GM21825 (cell line): ENCODE measurements around the gene NFKB1.
A peak's percentile ranks its signal among the peaks of the same experiment; 100 is the strongest.
"Not testable (repeated sequence)": the region's sequence is repeated elsewhere in the genome, so short reads cannot be mapped to it uniquely, and the experiment has no call there.

Experiments used
- ATAC-seq: cut with Tn5 transposase; IDR thresholded peaks from one replicate; pipeline ENCODE4 v1.9.1; 2021; ENCODE audit warnings: mild to moderate bottlenecking, moderate library complexity; ENCODE audit not compliant: unreplicated experiment

Gene NFKB1

DNA sequence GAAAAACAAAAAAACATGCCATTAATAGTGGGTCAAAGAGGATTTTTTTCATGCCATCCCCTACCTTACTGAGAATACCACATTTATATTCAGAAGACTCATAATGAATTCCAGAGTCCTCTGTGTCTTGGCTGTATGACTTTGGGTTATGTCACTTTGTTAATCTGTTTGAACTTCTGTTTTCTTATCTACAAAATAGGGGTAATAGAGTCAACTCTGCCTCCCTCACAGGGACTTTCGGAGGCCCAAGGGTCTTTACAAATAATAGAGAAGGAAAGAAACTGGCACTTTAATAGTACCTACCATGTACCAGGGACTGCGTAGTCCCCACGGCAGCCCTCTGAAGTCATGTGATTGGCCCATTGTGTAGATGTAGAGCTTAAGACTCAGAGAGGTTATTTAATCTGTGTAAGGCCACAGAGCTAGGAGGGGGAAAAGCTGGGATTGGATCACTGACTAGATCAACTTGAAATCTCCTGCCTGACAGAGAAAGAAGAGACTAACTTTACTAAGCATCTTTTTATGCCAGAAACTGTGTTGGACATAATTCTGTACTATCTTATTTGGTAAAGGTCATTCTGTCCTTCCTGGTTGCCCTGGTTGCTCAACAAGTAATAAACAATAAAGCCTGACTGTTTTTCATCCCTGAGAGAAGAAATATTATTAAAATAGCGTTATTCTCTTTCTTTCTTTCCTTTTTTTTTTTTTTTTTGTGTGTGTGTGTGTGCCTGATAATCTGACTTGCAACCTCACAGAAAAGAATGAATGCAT, 59.6 kb downstream of the NFKB1 start:
- no peak for ATAC-seq

DNA sequence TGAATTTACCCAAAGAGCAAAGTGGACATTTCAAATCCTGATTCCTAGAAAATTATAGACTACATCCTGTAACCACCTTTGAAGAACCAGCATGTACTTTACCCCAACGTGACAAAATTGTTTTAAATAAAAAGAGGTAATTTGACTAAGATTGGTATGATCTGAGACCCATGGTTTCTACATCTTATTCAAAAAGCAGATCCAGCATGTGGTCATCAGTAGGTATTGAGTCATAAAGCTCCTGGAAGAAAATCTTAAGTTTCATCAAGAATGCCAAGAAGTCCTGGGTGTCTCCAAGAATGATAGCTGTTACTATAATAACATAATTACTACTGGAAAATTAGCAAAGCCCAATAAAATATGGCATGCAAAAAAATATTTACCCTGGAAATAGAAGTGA, 61.8 kb downstream of the NFKB1 start:
- no peak for ATAC-seq

DNA sequence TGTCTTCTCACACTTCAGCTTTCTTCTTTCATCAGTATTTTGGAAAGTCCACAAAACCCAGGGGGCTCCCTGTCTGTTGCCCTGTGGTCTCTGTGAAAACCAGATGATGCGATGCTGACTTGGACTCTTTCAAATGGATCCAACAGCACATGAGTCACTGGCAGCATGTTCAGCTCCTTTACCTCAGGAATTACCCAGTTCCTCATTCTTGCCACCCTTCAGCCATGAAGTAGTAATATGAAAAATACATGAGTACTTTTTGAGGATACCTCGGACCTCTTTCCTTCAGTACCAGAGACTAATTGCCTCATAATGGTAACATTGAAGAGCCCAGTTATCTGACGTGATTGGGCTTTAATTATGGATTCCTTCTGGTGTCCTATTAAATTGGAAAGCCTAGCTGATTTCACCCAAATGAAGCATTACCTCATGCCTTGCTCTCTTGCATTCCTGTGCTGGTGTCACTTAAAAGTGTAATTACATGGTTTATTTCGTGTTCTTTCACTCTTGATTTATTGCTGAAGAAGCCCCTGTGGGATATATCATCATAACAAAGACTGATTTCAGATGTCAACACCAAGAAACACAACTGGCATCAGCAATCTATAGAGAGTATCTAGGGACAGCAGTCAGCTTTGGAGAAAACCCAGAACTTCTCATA, 63.4 kb downstream of the NFKB1 start:
- ATAC-seq, result peak; percentile 84

DNA sequence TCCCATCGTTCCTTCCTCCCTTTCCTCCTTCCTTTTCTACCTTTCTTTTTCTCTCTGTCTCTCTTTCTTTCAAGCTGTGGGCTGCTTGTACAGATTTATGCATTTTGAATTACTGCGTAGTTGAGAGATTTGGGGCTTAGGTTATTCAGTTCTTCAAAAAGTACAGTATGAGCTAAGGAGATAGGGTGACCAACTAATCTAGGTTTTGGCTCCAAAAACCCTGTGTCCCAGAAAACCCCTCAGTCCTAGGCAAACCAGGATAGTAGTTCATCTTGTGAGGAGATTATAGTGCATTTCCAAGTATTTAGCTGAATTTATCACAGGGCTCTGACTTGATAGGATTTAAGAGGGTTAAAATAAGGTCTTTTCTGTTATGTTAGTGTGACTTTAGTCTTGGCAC, 64.5 kb downstream of the NFKB1 start:
- ATAC-seq, result no peak

DNA sequence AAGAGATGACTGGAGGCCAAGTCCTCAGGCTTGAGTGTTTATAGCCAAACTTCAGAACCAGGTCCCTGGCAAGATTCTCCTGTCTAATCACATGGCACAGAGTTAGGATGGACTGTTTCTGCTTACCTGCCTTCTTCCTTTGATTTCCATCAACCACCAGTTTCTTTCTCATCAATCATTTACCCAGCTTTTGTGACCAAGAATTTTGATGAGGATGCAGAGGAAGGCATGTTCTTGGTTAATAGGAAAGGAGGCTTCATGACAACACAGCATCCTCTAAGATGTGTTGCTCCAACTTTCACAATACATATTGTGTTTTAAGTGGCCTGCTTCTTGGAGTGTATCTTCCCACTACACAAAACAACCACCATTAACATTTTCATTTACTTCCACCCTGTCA, 65.3 kb downstream of the NFKB1 start:
- ATAC-seq, result no peak

DNA sequence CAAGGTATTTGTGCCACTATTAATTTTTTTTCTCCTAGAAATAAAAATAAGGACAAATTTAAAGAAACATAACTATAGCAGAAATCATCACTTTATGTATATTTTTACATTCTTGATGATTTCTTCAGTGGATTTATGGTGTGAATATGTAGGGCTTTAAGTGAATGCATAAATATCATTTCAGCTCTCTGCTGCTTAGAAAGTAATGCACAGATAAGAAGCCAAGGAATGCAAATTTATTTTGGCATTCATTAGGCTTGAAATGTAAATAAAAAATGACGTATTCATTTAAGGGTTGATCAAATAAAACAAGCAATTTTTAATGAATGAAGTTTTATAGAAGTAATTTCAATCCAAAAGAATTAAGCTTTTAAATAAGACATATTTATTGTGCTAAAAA, 66.3 kb downstream of the NFKB1 start:
- no peak for ATAC-seq

DNA sequence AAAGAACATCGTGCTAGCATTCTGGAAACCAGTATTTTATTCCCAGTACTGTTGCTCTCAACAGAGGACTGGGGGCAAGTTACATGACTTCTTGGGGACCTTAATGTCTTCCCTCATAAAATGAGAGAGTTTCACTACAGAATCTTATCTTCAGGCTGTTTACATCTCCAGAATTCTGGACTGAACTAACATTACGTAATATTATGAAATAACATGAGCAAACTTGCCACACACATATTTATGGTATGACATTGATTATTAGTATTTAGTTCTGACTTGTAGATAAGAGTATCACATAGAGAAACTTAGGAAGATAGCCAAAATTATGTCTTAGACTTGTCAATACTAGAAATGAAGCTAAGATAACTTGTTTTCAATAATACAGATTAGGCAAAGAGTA, 68.0 kb downstream of the NFKB1 start:
- no peak for ATAC-seq

DNA sequence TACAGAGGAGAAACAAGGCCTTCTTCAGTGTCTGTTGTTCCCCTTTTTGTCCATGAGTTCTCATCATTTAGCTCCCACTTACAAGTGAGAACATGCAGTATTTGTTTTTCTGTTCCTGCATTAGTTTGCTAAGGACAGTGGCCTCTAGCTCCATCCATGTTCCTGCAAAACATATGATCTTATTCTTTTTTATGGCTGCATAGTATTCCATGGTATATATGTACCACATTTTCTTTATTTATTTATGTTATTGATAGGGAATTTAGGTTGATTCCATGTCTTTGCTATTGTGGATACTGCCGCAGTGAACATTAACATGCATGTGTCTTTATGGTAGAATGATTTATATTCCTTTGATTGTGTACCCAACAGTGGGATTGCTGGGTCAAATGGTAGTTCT, 69.1 kb downstream of the NFKB1 start:
- not testable (repeated sequence) for ATAC-seq

DNA sequence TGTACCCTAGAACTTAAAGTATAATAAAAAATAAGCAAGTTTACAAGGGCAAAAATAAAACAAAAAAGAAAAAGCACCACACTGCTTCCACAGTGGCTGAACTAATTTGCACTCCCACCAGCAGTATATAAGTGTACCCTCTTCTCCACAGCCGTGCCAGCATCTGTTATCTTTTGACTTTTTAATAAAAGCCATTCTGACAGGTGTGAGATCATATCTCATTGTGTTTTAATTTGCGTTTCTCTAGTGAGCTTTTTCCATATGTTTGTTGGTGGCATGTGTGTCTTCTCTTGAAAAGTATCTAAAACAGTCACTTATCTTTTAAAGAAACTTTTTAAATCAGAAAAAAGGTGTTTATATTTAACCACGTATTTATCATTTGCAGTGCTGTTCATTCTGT, 71.3 kb downstream of the NFKB1 start:
- no peak for ATAC-seq

DNA sequence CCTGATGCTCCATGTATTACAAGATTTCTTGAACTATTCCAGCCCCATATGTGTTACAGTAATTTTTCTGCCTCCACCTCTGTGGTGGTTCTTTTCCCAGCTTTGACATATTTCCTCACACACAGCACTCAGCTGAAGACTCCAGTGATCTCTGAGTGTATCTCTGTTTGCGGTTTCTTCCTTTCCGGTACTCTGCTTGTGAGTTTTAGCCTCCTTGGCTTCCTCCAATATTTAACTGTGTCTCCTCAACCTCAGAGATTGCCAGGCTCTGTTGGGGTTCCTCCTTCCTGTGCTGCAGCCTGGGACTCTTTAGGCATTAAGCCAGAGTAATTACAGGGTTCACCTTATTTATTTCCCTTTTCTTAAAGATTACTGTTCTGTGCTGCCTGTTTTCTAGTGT, 73.2 kb downstream of the NFKB1 start:
- ATAC-seq, result no peak

DNA sequence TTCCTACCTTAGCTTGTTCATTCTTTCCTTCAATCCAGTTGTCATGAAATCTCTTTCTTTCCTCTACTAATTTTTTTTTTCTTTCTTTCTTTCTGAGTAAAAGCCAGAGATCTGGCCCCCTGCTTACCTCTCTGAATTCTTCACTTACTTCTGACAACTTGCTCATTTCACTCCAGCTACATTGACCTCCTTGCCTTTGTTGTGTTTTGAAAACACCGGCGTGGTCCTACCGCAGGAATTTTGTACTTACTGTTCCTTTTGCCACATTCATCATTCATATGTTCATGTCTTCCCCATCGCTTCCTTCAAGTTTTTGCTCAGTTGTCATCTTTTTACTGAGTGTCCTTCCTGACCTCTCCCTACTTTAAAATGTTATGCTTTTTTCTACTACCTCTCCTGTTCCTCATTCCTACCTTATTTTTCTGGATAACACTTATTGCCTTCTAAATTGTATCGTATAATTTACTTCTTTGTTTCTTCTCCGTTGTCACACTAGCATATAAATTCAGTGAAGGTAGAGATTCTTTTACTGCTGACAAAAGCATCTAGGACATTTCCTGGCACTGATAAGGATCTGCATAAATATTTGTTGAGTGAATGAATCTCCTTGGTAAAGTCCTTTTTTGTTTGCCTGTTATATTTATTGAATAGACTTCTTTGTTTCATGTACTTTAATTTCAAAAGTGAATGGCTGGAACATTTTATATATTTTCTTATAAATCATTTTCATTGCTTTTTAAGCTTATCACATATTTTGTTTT, 74.4 kb downstream of the NFKB1 start:
- no peak for ATAC-seq

DNA sequence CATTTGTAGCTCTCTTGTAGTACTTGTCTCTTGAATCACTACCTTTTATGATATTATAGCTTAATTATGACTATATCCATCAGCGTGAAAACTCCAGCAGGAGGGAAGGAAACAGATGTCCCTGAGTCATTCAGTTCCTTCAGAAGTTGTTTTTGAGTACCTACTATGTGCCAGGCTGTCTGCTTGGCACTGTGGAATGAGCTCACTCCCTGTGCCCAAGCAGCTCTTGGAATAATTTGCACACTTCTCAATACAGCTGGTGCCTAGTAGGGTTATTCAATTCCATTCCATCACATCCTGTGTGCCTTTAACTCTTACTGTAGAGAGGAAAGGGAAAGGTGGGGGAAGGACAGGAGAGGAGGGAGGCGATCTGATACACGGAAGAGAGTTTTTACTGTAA, 77.1 kb downstream of the NFKB1 start:
- no peak for ATAC-seq

DNA sequence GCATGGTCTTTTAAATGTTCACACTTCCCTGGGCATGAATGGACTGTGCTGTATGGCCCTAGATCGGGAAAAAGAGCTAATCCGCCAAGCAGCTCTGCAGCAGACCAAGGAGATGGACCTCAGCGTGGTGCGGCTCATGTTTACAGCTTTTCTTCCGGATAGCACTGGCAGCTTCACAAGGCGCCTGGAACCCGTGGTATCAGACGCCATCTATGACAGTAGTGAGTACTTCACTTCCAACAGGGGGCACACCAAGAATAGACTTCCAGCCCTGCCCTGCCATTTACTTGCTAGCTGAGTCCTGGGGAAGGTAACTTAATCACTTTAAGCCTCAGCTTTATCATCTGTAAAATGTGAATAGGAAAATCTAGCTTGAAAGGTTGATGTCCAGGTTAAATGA, 77.7 kb downstream of the NFKB1 start:
- no peak for ATAC-seq

DNA sequence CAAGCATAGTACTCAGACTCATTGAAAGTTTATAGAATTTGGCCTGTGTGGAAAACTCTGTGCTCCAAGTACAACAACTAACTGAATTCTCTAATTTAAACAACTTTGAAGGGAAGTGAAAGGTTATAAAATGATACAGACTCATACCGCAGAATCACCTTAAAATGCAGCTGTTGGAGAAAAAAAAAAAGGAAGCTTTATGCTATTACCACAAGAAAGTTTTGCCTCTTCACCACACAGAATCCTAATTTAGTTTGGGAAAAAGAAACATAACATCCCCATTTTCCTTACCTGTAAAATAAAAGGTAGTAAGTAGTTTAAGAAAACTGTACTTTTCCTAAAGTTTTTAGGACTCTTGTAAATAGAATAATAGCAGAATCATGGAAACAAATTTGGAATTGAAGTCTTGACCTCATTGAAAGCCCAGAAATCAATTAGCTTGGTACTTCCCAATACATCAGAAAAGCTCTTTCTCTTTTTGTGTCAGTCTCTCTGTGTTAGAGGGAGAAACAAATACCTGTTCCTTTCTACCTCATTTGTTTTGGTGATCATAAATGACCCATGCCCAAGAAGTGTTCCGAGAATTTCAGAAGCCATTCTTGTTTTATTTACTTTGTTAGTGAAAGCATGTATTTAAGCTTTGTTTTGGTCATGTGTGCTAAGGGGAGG, 78.8 kb downstream of the NFKB1 start:
- no peak for ATAC-seq

DNA sequence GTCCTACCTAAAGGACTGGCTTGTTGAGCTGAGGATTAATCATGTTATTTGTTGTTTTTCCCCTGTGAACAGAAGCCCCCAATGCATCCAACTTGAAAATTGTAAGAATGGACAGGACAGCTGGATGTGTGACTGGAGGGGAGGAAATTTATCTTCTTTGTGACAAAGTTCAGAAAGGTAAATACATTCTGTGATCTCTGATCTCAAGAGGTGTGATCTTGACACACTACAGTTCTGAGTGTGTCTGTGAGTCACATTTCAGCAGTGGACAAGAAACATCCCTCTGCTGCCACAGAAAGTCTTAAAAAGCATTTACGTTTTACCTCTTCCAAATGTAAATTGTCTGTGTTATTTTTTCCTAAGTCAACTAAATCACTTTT, 79.3 kb downstream of the NFKB1 start:
- ATAC-seq, result no peak

DNA sequence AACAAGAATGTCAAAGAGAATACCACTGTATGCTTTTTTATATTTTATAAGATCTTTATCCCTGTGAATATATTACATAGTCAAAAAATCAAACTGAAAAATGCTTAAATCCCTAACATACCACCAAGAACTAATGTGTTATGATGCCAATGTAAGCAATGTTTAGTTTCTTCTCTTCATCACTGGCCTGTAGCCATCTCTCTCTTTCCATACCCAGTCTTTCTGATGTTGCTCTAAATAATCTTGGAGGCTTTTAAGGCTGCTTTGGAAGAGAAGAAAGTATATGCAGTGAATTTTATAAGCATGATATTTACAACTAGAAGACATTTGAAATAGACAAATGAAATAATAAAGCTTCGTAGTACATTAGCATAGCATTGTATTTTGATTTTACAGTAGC, 82.9 kb downstream of the NFKB1 start:
- no peak for ATAC-seq

DNA sequence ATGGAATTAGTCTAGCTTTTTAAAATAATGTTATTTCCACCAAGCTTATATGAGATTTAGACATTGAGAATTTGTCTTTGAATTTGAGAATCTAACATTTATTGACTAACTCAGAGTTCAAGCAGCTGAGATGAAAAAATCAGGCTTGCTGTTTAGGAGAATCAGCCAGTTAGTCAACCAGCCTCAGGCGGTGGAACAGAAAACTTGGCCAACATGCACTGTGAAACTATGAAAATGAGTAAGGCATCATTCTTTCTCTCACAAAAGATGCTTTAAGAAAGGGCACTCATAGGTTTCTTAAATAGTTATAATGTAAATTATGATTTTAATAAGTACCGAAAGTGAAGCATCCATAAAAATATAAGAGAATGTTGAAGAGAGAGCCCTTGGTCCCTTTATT, 84.2 kb downstream of the NFKB1 start:
- peak; percentile 42 for ATAC-seq

DNA sequence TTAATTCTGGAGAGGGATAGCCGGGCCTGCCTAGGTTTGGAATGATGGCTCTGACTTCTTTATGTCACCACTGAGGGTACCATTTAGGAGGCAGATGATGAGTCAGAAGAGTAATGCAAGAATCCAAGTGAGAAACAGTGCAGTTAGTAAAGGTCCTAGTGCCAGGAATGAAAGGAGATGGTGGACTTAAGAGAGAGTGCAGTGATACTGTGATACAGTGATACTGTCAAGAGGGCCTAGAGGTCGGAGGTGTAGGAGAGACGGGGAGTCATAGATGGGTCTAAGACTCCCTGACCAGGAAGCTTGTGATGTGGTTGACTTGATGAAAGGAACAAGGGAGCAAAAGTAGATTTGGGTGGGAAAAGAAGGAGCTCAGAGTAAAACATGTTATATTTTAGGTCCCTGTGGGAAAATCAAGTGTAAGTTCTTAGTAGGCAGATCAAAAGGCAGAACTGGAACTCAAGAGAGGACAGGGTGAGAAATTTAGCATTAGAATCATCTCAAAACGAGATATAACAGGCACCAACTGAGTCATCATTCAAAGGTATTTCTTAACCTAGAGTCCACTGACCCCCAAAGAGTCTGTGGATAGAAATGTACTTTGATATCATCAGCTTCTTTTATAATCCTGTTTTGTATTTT, 85.0 kb downstream of the NFKB1 start:
- peak; percentile 29 for ATAC-seq

DNA sequence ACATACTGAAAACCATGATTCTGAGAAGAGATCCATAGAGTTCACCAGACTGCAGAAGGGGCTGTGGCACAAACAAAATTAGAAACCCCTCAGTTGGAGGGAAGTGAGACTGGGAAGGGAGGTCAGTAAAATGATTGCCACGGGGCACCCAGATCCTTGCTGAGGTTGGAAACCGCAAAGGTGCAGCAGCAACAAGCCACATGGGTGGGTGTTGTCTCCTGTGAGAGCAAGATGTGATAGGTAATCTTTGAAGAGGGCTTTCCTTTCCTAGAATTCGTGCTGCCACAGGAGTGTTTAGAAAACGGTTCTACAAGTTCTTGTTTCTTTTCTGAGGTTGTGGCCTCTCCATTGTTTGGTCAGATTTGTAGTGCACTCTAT, 85.5 kb downstream of the NFKB1 start:
- ATAC-seq, result peak; percentile 44

DNA sequence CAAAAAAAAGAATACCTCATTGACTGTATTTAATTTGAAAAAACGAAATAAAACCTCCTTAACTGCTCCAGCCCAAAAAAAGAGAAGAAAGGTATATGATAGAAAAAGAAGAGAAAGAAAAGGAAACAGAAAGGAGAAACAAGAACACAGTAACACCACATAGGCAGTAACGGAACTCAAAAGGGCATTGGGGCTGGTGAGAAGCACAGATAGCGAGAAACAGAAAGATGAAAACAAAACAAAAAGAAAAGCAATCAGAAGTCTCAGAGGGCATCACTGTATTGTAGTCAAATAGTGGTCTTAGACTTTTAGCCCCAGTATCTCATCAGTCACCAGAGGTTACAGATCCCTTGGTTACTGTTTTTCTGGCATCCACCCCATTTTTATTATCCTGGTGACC, 88.6 kb downstream of the NFKB1 start:
- no peak for ATAC-seq

DNA sequence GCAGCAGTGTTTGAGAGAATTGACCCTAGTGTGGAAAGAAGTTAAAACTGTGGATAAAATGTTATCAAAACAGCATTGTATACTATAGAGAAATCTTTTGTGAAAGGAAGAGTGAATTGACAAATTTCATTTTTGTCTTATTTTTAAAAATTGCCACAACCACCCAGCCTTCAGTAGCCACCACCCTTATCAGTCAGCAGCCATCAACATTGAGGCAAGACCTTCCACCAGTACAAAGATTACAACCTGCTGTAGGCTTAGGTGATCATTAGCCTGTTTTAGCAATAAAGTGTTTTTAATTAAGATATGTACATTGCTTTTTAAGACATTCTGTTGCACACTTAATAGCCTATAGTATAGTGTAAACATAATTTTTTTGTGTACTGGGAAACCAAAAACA, 91.1 kb downstream of the NFKB1 start:
- ATAC-seq, result no peak
